Measurements from ENCODE around the gene SLC35D2. TPM values are rescaled to one million over a fixed set of nuclear protein-coding genes. Genes with fewer than 3 reads are reported as not detected.

SLC35D2 gene
- polyA plus RNA-seq, 1 donor from 2014 or later: 0.07 TPM

GRCh38 chr9:96400132-96400910 lies 16.8 kb upstream of the SLC35D2 start:
- Histone ChIP-seq H3K27ac (ENCODE audit: low read length) (no peak overlapping the region), H3K4me3 (ENCODE audit: low read length) (no peak overlapping the region), H3F3A (ENCODE audit: insufficient read depth, low read length, poor library complexity, severe bottlenecking) (no peaks in the 10 kb centered on the region), H4K20me1 (ENCODE audit: insufficient read depth) (no peaks in the 10 kb centered on the region), H3K36me3 (ENCODE audit: insufficient read depth, low read length) (no peaks in the 10 kb centered on the region), H3K4me2 (ENCODE audit: low read length) (no peak overlapping the region), H2AFZ (ENCODE audit: low read depth, low read length) (no peak overlapping the region), H3K9me3 (ENCODE audit: low read length) (no peaks in the 10 kb centered on the region), H3K79me2 (replicated peaks; ENCODE audit: insufficient read depth, low read length) (no peaks in the 10 kb centered on the region), H3K9me2 (ENCODE audit: insufficient read depth, low read length) (no peaks in the 10 kb centered on the region), H3K27me3 (ENCODE audit: insufficient read depth, low read depth, low read length) (no peaks in the 10 kb centered on the region), H3K9ac (ENCODE audit: low read length) (no peak overlapping the region)
- TF ChIP-seq EZH2 (IDR thresholded peaks at IDR 0.05; ENCODE audit: borderline replicate concordance, insufficient read depth, low read length, poor library complexity, severe bottlenecking) (no peak), REST (IDR thresholded peaks at IDR 0.05; ENCODE audit: borderline replicate concordance) (no peak), POLR2AphosphoS5 (IDR thresholded peaks at IDR 0.05) (no peak), RAD21 (conservative IDR thresholded peaks at IDR 0.05) (no peak), TAF1 (IDR thresholded peaks at IDR 0.05; ENCODE audit: low read depth) (no peak), SMC3 (conservative IDR thresholded peaks at IDR 0.05; ENCODE audit: poor library complexity) (no peak), CTCF (IDR thresholded peaks at IDR 0.05; ENCODE audit: poor library complexity, severe bottlenecking) (no peak), MXI1 (conservative IDR thresholded peaks at IDR 0.05; ENCODE audit: poor library complexity, severe bottlenecking) (no peak), EP300 (conservative IDR thresholded peaks at IDR 0.05; ENCODE audit: poor library complexity, severe bottlenecking) (no peak)

- Histone ChIP-seq H3K27me3 (ENCODE audit: insufficient read depth, low read depth, low read length) (no peaks in the 10 kb centered on the region), H3K36me3 (ENCODE audit: insufficient read depth, low read length) (no peaks in the 10 kb centered on the region), H3F3A (ENCODE audit: insufficient read depth, low read length, poor library complexity, severe bottlenecking) (no peaks in the 10 kb centered on the region), H3K4me2 (ENCODE audit: low read length) (no peak overlapping the region), H3K4me3 (ENCODE audit: low read length) (no peak overlapping the region), H3K79me2 (replicated peaks; ENCODE audit: insufficient read depth, low read length) (no peaks in the 10 kb centered on the region), H3K9me3 (ENCODE audit: low read length) (no peaks in the 10 kb centered on the region), H4K20me1 (ENCODE audit: insufficient read depth) (no peaks in the 10 kb centered on the region), H3K27ac (ENCODE audit: low read length) (no peak overlapping the region), H2AFZ (ENCODE audit: low read depth, low read length) (no peak overlapping the region), H3K9me2 (ENCODE audit: insufficient read depth, low read length) (no peaks in the 10 kb centered on the region), H3K9ac (ENCODE audit: low read length) (no peak overlapping the region)
- TF ChIP-seq CTCF (IDR thresholded peaks at IDR 0.05; ENCODE audit: poor library complexity, severe bottlenecking) (no peak), SMC3 (conservative IDR thresholded peaks at IDR 0.05; ENCODE audit: poor library complexity) (no peak), EZH2 (IDR thresholded peaks at IDR 0.05; ENCODE audit: borderline replicate concordance, insufficient read depth, low read length, poor library complexity, severe bottlenecking) (no peak), RAD21 (conservative IDR thresholded peaks at IDR 0.05) (no peak)
These were observed 15.8 kb upstream of the SLC35D2 start for GRCh38 chr9:96399325-96399633.
